Stimulated activated CD4-positive, alpha-beta T cell treated with anti-CD3 and anti-CD28 coated beads, Interleukin-1b, Interleukin-23, amount 100 ng/mL, for 48 hours (primary cell): ENCODE data around the gene SLC39A13.

Source experiments
- DNase-seq: peaks from one replicate; pipeline ENCODE4 v3.0.0-alpha.2; 2020

Gene SLC39A13

GRCh38 chr11:47387944-47388696, 20.3 kb upstream of the SLC39A13 start:
- DNase-seq: no peak

DNA sequence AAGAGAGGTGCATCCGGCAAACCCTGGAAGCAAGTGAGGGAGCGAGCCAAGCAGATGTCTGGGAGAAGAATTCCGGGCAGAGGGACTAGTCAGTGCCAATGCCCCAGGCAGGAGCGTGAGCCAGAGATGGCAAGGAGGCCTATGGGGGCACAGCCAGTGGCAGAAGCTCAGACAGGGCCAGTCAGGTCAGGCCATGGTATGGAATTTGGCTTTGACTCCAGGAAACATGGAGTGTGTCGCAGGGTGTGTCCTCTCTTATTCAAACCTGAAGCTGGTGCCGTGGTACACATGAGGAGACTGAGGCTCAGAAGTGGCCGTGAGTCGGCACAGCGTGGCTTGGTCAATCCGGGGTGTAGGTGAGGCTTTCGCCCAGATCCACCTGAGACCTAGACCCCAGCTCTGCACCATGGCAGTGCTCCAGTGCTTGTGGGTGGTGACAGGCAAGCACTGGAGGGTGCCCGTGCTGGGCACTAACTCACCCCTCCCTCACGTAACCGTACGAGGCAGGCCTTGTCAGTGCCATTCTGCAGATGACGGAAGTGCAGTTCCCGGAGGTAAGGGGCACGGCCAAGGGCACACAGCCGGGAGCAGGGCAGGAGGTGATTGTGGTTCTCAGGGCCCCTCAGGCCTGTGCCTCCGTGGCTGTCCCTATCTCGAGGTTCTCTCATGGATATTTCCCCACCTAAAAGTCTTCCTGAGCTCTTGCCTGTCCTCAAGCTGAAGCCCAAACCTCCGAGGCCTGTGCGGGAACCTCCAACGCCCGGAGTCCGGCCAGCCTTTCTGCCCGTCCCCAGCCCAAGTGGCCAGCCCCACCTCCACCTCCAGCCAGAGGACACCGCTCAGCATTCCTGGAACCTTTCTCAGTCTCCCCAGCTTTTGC, 19.5 kb upstream of the SLC39A13 start:
- DNase-seq: no peak

GRCh38 chr11:47389577-47390421, 18.6 kb upstream of the SLC39A13 start:
- DNase-seq: no peak

DNA sequence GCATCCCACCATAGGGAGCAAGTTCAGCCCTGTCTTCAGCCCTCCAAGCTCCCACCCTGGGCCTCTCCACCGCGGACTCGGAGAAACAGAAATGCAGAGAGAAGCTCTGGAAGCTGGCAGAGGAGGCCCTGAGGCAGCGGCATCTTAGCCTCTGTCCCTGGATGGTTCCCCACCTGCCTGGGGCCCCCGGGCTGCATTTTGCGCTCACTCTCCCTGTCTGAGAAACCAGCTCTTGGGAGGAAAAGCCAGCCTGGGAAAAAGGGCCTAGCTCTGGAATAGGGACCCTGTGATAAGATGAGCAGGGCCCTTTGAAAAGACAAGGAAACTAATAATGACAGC, 18.0 kb upstream of the SLC39A13 start:
- DNase-seq: no peak

- no peak for DNase-seq
These were observed 17.3 kb upstream of the SLC39A13 start for GRCh38 chr11:47391077-47391583.

DNA sequence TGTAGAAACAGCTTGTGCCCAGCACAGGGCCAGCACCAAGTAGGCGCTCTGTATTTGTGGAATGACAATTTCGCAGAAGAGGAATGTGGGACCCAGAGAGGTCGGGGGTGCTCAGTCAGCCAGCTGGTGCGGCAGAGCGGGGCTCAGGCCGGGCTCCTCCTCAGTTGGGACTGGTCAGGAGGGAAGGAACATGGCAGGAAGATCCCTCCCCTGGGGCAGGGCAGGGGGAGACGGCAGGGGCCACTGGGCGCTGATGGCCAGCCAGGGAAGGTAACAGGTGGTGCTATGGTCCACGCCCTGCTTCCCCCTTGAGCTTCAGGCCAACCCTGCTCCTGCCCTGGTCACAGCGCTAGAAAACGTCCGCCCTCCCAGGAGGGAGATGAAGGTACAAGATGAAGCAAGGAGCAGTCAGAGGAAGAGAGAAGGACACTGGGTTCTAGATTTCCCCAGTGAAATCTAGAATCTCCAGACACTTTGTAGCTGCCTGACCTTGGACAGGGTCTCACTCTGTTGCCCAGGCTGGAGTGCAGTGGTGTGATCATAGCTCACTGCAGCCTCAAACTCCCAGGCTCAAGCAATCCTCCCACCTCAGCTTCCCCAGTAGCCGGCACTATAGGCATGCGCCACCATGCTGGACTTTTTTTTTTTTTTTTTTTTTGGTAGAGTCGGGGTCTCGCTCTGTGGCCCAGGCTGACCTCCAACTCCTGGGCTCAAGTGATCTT, 16.5 kb upstream of the SLC39A13 start:
- DNase-seq: no peak

- DNase-seq: no peak
These were observed 15.7 kb upstream of the SLC39A13 start for GRCh38 chr11:47392546-47393162.

DNA sequence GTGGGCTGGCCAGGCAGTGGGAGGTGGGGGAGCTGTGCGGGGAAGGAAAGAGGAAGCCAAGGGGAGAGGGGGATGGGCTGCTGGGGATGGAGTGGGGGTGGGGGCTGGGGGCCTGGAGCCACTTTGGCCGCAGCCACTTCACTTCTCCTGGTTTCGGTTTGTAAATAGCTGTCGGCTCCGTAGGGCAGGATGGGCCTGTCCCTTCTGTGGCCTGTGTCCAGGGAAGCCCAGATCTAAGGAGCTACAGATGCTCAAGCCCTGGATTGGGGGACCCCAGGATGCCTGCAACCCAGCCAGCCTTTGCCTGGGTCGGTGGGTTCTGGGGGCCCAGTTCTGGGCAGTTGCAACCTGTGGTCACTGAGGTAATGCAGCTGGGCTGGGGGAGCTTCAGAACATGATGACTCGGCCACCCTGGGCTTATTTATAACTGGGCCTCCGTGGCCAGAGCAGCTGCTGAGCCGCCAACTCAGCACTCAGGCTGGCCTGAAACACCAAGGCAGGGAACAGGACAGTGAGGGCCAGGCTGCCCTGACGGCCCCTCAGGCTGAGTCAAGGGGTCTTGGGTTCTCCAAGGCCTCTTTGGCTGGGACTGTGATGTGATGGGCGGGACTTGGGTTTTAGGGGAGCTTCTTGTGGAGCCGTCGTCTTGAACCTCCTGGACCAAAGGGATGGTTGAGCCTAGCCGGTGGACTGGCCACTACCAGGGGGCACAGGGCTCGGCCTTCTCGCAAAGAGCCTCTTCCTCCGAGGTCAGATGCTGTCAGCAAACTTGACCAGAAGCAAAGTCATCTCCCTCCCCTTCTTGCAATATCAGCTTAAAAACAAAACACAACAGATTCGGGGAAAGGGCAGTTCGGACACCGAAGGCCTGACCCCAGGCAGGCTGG, 15.0 kb upstream of the SLC39A13 start:
- no peak for DNase-seq

- no peak for DNase-seq
These were observed 14.4 kb upstream of the SLC39A13 start for GRCh38 chr11:47394050-47394321.

DNA sequence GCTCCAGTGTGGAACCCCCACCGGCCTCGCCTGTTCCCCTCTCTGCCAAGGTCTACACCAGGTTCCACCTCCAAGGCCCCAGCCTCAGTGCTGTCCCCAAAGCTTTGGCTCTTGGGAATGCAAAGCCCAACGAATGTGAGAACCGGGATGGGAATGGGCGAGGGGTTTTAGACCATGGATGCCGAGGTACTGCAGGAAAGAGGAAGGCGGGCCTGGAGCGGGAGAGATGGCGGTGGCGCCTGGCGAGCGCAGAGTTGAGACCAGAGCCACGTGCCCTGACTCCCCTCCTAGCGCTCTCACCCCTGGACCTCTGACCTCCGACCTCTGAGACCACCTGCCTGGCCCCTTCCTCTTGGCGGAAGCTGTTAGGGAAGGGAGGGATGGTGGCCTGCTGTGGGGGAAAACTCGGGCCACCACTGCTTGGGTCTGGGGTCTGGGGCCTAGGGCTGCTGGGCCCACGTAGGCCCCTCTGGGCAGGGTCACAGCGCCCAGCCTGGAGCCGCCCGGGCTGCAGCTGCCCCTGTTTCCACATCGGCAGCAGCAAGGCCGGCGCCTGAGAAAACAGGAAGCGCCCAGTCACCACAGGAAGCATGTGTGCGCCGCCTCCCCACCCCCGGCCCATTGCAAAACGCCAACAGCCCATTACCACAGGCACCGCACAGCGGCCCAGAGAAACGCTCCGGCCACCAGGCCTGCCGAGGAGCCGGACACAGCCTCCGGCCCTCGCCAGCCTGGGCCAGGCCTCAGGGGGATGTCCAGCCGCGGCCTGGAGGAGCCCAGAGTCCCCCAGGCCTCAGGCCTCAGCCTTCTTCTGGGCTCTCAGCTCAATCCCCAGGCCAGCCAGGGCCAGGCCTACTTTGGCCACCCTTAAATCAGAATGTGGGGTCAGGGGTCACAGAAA, 13.8 kb upstream of the SLC39A13 start:
- DNase-seq: peak; percentile 62

DNA sequence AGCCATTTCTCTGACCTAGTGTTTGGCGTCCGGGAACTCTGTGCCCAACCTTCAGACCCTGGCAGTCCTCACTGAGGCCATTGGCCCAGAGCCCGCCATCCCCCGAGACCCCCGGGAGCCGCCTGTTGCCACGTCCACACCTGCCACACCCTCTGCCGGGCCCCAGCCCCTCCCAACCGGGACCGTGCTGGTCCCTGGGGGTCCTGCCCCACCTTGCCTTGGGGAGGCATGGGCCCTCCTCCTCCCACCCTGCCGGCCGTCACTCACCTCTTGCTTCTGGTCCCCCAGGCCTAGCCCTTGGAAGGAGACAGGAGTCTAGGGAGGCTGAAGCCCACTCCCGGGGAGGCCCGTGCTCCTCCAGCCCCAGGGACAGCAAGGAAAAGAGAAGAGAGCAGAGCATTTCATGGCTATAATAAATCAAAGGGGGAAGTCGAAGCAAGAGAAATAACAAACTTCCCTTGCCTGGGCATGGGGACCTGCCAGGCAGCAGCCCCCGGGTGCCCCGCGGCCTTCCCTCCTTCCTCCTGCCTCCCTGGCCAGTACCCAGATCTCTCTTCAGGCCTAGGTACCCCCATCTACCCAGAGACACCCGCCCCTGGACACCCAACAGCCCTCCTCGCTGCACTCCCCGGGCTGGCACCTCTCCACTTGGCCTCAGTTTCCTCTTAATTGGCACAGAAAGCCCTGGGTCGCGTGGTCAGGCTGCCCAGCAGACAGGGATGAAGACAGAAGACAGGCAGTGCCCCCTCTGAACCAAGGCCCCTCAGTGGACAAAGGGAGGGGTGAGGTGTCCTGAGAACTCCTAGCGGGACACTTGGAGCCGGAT, 13.0 kb upstream of the SLC39A13 start:
- DNase-seq: no peak

GRCh38 chr11:47396049-47396320, 12.4 kb upstream of the SLC39A13 start:
- no peak for DNase-seq

- DNase-seq: no peak
These were observed 10.4 kb upstream of the SLC39A13 start for GRCh38 chr11:47398011-47398410.

DNA sequence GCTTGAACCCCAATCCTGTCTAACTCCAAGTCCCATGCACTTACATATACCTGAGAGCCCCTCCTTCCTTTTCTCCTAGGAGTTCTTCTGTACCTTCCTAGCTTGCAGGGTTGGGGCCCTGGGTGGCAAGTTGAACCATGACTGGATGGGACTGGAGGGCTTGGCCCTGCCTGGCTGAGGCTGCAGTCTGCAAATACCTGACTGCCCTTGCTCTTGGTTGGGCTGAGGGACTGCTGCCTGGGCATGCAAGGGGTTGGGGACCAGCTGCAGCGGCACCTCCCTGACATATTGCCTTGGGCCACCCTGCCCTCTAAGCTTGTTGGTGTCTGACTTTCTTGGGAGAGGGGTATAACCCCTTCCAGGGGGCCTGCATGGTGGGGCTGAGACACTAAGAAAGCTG, 9.8 kb upstream of the SLC39A13 start:
- no peak for DNase-seq

- no peak for DNase-seq
These were observed 8.3 kb upstream of the SLC39A13 start for GRCh38 chr11:47399860-47400767.

DNA sequence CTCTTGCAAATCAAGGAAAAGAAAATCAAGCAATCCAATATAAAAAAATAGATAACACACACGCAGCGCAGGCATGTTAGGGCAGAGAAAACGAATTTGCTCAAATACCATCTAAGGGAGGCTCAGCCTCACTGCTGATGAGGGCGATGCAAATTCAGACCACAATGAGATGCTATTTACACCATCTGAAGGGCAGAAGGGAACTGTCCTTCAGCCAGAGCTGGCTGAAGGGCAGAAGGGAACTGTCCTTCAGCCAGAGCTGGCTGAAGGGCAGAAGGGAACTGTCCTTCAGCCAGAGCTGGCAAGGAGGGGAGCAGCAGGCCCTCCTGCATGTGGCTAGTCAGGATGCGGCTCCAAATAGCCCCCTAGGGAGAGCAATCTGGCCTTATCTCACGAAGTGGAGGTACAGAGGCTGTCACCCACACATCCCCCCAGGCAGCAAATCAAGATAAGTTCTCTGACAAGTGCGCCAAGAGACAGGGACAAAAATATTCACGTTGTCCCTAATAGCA, 7.6 kb upstream of the SLC39A13 start:
- DNase-seq: no peak

GRCh38 chr11:47403135-47403534, 5.3 kb upstream of the SLC39A13 start:
- DNase-seq: no peak

DNA sequence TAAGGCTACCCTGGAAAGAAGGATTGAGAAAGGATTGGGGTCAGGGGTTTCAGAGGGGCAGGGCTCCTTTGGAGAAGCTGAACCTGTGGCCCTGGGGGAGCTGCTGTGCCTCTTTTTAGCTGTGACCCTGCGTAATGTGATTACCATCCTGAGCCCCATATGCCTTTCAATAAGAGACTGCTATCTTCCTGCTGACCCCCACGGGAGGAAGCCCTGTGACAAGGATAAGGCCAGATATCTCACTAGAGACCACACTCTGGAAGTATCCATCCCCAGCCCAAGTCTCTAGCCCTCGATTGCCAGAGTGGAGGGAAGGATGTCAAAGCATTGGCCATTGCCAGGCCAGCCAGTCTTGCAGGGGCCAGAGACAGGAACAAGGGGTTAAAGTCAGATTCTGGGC, 4.8 kb upstream of the SLC39A13 start:
- no peak for DNase-seq
